Naive thymus-derived CD4-positive, alpha-beta T cell (primary cell): ENCODE results near the gene SPTBN5. TPM values are rescaled to one million over a fixed set of nuclear protein-coding genes. Genes with fewer than 3 reads are reported as not detected.

ENCODE experiments used
- ATAC-seq: fragments of 150-1000 bp; cut with Tn5 transposase; 2 replicates; pipeline ENCODE4 v1.10.0; 2021; ENCODE audit warnings: mild to moderate bottlenecking, moderate library complexity
- CTCF ChIA-PET: fragments of 350-600 bp; sonication (Branson Sonifier 250); formaldehyde crosslinking; loops from one replicate; lab custom pipeline; 2021; ENCODE audit warnings: antibody characterized with exemption; lab: Charles Lee
- POLR2A ChIA-PET: fragments of 350-600 bp; sonication (Branson Sonifier 250); formaldehyde crosslinking; loops from one replicate; lab custom pipeline; 2021; ENCODE audit warnings: antibody characterized with exemption, inconsistent platforms; lab: Charles Lee
- DNase-seq, 9 donors: peaks; one replicate each; pipeline versions ENCODE4 v3.0.0 to v3.0.0-alpha.2; 2020 to 2022; ENCODE audit warnings: mixed read lengths in 1 of 9
- H3K27ac ChIP-seq: one replicate; pipeline ENCODE4 v1.7.0; 2013; ENCODE audit warnings: mild to moderate bottlenecking, low read depth, low read length, moderate library complexity
- H3K27me3 ChIP-seq, 2 donors: one replicate each; pipeline ENCODE4 v1.7.0; 2013; ENCODE audit warnings: low read length in 2 of 2, mild to moderate bottlenecking in 2 of 2, moderate library complexity in 2 of 2; ENCODE audit not compliant: control insufficient read depth in 2 of 2, insufficient read depth in 2 of 2
- H3K36me3 ChIP-seq, 3 experiments: 1 replicate in 2 of 3; 2 replicates in 1 of 3; pipeline ENCODE4 v1.7.0; 2013; ENCODE audit warnings: low read length in 3 of 3, mild to moderate bottlenecking in 3 of 3, moderate library complexity in 1 of 3; ENCODE audit not compliant: insufficient read depth in 3 of 3, control insufficient read depth in 2 of 3
- H3K4me1 ChIP-seq, 2 donors: one replicate each; pipeline ENCODE4 v1.7.0; 2013; ENCODE audit warnings: low read length in 2 of 2, mild to moderate bottlenecking in 2 of 2, moderate library complexity in 1 of 2; ENCODE audit not compliant: control insufficient read depth in 2 of 2, insufficient read depth in 2 of 2
- H3K4me3 ChIP-seq: 2 replicates; pipeline ENCODE4 v1.7.0; 2013; ENCODE audit warnings: mild to moderate bottlenecking, low read length
- H3K9me3 ChIP-seq, 3 experiments: 1 replicate in 2 of 3; 2 replicates in 1 of 3; pipeline ENCODE4 v1.7.0; 2013; ENCODE audit warnings: low read length in 3 of 3; ENCODE audit not compliant: control insufficient read depth in 2 of 3
- H3K27ac Mint-ChIP-seq, 9 donors: one replicate each; pipeline ENCODE4 v1.8.0; 2020 to 2022; ENCODE audit warnings: mixed read lengths in 9 of 9, mild to moderate bottlenecking in 8 of 9, moderate library complexity in 5 of 9, inconsistent platforms in 2 of 9
- H3K27me3 Mint-ChIP-seq, 5 donors: one replicate each; pipeline ENCODE4 v1.8.0; 2021 to 2022; ENCODE audit warnings: mixed read lengths in 5 of 5, mild to moderate bottlenecking in 1 of 5
- H3K36me3 Mint-ChIP-seq, 5 donors: one replicate each; pipeline ENCODE4 v1.8.0; 2020 to 2022; ENCODE audit warnings: mixed read lengths in 5 of 5, mild to moderate bottlenecking in 3 of 5, inconsistent platforms in 1 of 5
- H3K4me1 Mint-ChIP-seq, 7 donors: one replicate each; pipeline ENCODE4 v1.8.0; 2020 to 2022; ENCODE audit warnings: mixed read lengths in 7 of 7, mild to moderate bottlenecking in 3 of 7, inconsistent platforms in 1 of 7
- H3K4me3 Mint-ChIP-seq, 10 donors: one replicate each; pipeline ENCODE4 v1.8.0; 2020 to 2022; ENCODE audit warnings: mild to moderate bottlenecking in 10 of 10, mixed read lengths in 10 of 10, moderate library complexity in 6 of 10, inconsistent platforms in 2 of 10
- H3K9me3 Mint-ChIP-seq, 11 donors: one replicate each; pipeline ENCODE4 v1.8.0; 2020 to 2022; ENCODE audit warnings: mixed read lengths in 11 of 11, mild to moderate bottlenecking in 4 of 11, inconsistent platforms in 1 of 11, moderate library complexity in 1 of 11
- intact Hi-C, 2 donors: fragments of 100-400 bp; cut with micrococcal nuclease; formaldehyde crosslinking; loops; one replicate each; pipeline ENCODE4 v1.15.1; 2023
- polyA plus RNA-seq, 2 donors: library from polyadenylated mRNA; unstranded; fragments of 300-500 nt; fragmentation: Illumina TruSeq; gene quantifications; one replicate each; pipeline ENCODE4 v1.2.3, GENCODE V29; 2021
- total RNA-seq, 6 experiments: library from RNA in 5 of 6; stranded (reverse) in 5 of 6; gene quantifications; 1 replicate in 5 of 6; 2 replicates in 1 of 6; pipeline ENCODE4 v1.2.3 and lab custom pipeline; 2021 to 2026

SPTBN5 gene
- total and polyA plus RNA-seq, 7 experiments from 2014 or later, result 0.12 to 2.7 (median 1.7) TPM; not detected in 1

DNA sequence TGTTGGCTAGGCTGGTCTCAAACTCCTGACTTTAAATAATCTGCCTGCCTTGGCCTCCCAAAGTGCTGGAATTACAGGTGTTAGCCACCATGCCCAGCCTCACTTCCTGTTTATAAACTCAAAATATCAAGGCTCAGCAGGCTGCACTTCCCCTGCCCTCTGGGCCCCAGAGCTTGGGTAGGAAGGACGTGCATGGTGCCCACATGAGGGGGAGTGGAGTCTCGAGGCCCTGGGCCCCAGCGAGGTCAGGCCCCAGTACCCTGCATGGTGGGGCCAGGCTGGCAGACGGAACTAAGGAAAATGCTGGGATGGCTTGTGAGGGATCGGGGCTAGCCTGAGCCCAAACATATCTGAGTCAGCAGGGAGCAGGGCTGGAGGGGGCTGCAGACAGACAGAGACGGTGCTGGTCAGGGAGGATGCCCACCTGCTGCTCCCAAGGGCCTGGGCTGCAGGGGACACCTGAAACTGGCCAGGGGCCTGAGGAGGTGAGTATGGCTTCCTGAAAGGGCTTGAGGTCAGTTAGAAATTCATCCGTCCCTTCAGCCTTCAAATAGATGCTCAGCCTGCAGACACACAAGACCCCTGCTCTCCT, 5.1 kb downstream of the SPTBN5 start:
- H3K27ac Mint-ChIP-seq, result peak overlapping the region in 4 of 9 donors; percentile 8 to 65 (median 58)
- no peaks in the 10 kb centered on the region for H3K36me3 ChIP-seq
- no peaks in the 10 kb centered on the region for H3K9me3 ChIP-seq
- peaks cover 12 to 33% (median 19%) of the 10 kb centered on the region in 7 donors for H3K4me1 Mint-ChIP-seq
- no peaks in the 10 kb centered on the region for H3K36me3 Mint-ChIP-seq
- H3K4me3 ChIP-seq, result no peak overlapping the region
- intact Hi-C loops, result no loop called here
- no peaks in the 10 kb centered on the region for H3K9me3 Mint-ChIP-seq
- no peaks in the 10 kb centered on the region for H3K27me3 ChIP-seq
- no peak overlapping the region for H3K4me3 Mint-ChIP-seq
- H3K27ac ChIP-seq, result no peak overlapping the region
- CTCF ChIA-PET, result no interaction called here
- no peak for ATAC-seq
- POLR2A ChIA-PET, result interaction anchor here (1.1 kb wide), 1 partner anchor 61 kb away, joined by 3 read pairs; no protein-coding TSS in a partner anchor
- DNase-seq, result no peak
- no peaks in the 10 kb centered on the region for H3K27me3 Mint-ChIP-seq
- H3K4me1 ChIP-seq, result peaks cover 16 to 35% of the 10 kb centered on the region in 2 donors

DNA sequence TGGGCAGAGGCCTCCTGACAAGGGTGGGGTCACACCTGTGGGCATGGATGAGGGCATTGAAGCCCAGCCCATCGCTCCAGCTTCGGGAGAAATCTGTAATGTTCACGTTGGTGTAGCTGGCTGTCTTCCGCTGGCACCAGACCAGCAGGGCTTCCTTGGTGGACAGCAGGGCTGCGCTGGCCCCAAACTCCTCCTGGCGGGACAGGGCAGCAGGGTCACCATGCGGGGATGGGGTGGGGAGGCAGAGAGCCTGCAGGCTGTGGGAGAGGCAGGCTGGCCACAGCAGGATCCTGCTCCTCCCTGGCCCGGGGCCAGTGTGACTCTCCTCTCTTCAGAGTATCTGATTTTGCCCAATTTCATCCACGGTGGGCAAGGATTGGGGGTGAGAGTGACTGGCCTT, 6.0 kb downstream of the SPTBN5 start:
- Mint-ChIP-seq H3K9me3 (no peaks in the 10 kb centered on the region), H3K4me3 (no peak overlapping the region), H3K36me3 (no peaks in the 10 kb centered on the region), H3K27me3 (peaks cover 0 to 4% (median 0%) of the 10 kb centered on the region in 5 donors), H3K27ac (no peak overlapping the region), H3K4me1 (peaks cover 6 to 25% (median 16%) of the 10 kb centered on the region in 7 donors)
- Histone ChIP-seq H3K27me3 (no peaks in the 10 kb centered on the region), H3K4me1 (peaks cover 7 to 27% of the 10 kb centered on the region in 2 donors), H3K9me3 (no peaks in the 10 kb centered on the region), H3K27ac (no peak overlapping the region), H3K36me3 (no peaks in the 10 kb centered on the region), H3K4me3 (no peak overlapping the region)
- CTCF ChIA-PET, result no interaction called here
- intact Hi-C loops, result no loop called here
- DNase-seq (no peak), ATAC-seq (no peak)
- POLR2A ChIA-PET, result interaction anchor here (1.1 kb wide), 1 partner anchor 61 kb away, joined by 3 read pairs; no protein-coding TSS in a partner anchor

DNA sequence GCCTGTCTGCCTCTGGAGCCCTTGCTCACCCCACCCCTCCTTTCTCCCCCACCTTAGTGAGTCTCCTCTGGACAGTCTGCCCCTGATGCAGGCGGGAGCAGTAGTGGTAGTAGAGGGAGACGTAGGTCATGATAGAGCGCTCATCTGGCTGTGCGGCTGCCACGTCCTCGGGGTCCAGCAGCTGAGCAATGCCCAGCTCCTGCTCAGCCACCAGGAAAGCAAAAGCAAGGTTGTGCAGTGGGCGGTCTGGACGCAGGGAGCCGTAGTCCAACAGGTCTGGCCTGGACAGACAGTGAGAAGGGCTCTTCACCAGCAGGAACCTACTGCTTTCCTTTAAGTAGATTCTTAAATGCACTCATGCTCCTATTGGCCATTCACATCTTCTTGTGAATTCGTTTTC, 6.7 kb downstream of the SPTBN5 start:
- H3K4me1 Mint-ChIP-seq, result peaks cover 5 to 23% (median 11%) of the 10 kb centered on the region in 7 donors
- intact Hi-C loops, result no loop called here
- ATAC-seq, result no peak
- Histone ChIP-seq H3K4me1 (peaks cover under 1 to 23% of the 10 kb centered on the region in 2 donors), H3K4me3 (no peak overlapping the region), H3K9me3 (no peaks in the 10 kb centered on the region), H3K27me3 (no peaks in the 10 kb centered on the region), H3K36me3 (no peaks in the 10 kb centered on the region), H3K27ac (no peak overlapping the region)
- DNase-seq, result no peak
- peak overlapping the region in 2 of 10 donors; percentile 14 to 58 for H3K4me3 Mint-ChIP-seq
- peaks cover 0 to 9% (median 0%) of the 10 kb centered on the region in 5 donors for H3K27me3 Mint-ChIP-seq
- POLR2A ChIA-PET, result no interaction called here
- CTCF ChIA-PET, result no interaction called here
- H3K27ac Mint-ChIP-seq, result no peak overlapping the region
- no peaks in the 10 kb centered on the region for H3K36me3 Mint-ChIP-seq
- H3K9me3 Mint-ChIP-seq, result no peaks in the 10 kb centered on the region

DNA sequence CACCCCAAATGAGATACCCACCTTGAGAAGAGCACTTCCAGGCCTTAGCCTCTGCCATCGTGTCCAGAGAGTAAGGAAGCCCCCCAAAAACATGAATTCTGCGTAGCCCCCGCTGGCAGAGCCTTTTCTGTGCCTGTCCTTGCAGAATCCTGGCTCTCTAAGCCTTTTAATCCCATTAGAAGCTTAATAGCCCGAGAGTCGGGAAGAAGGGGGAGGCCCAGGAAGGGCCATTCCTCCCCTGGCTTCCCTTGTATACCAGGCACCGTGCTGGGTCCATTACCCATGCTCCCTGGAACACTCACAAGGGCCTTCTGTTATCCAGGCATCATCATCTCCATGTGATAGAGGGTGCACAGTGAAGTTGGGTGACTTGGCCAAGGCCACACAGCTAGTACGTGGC, 7.1 kb downstream of the SPTBN5 start:
- CTCF ChIA-PET, result no interaction called here
- H3K36me3 Mint-ChIP-seq, result no peaks in the 10 kb centered on the region
- H3K4me1 Mint-ChIP-seq, result peaks cover 5 to 22% (median 11%) of the 10 kb centered on the region in 7 donors
- ATAC-seq, result no peak
- no peaks in the 10 kb centered on the region for H3K36me3 ChIP-seq
- H3K4me1 ChIP-seq, result peaks cover 0 to 22% of the 10 kb centered on the region in 2 donors
- H3K9me3 ChIP-seq, result no peaks in the 10 kb centered on the region
- H3K27me3 ChIP-seq, result no peaks in the 10 kb centered on the region
- POLR2A ChIA-PET, result no interaction called here
- no peak overlapping the region for H3K4me3 ChIP-seq
- no peak overlapping the region for H3K4me3 Mint-ChIP-seq
- intact Hi-C loops, result no loop called here
- no peak overlapping the region for H3K27ac ChIP-seq
- H3K27me3 Mint-ChIP-seq, result peaks cover 0 to 9% (median 0%) of the 10 kb centered on the region in 5 donors
- no peak for DNase-seq
- H3K27ac Mint-ChIP-seq, result peak overlapping the region in 1 of 9 donors; percentile 9
- no peaks in the 10 kb centered on the region for H3K9me3 Mint-ChIP-seq

DNA sequence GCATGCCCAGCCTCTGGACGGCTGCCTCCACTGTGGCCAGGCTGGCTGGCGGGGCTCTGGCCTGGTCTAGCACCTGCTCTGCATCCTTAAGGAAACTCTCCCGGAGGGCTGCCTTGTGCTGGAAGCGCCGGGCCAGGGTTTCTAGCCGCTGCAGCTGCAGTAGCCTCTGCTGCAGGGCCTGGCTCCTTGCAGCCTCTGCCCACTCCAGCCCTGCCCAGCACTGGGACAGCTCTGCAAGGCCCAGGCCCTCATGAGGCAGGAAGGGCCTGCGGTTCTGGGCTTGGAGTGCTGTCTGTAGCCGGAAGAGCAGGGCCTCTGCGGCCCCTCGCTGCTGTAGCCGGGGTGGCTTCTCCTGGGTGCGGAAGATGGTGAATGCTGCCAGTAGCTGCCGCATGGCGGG, 8.0 kb downstream of the SPTBN5 start:
- Mint-ChIP-seq H3K27me3 (peaks cover 6 to 15% (median 7%) of the 10 kb centered on the region in 5 donors), H3K36me3 (no peaks in the 10 kb centered on the region), H3K9me3 (no peaks in the 10 kb centered on the region), H3K4me1 (peaks cover 11 to 27% (median 15%) of the 10 kb centered on the region in 7 donors), H3K27ac (no peak overlapping the region), H3K4me3 (no peak overlapping the region)
- ATAC-seq (no peak), DNase-seq (no peak)
- no peaks in the 10 kb centered on the region for H3K9me3 ChIP-seq
- H3K4me3 ChIP-seq, result no peak overlapping the region
- peaks cover 0 to 22% of the 10 kb centered on the region in 2 donors for H3K4me1 ChIP-seq
- ChIA-PET POLR2A (no interaction called here), CTCF (no interaction called here)
- intact Hi-C loops, result no loop called here
- H3K27ac ChIP-seq, result no peak overlapping the region
- no peaks in the 10 kb centered on the region for H3K27me3 ChIP-seq
- H3K36me3 ChIP-seq, result no peaks in the 10 kb centered on the region

DNA sequence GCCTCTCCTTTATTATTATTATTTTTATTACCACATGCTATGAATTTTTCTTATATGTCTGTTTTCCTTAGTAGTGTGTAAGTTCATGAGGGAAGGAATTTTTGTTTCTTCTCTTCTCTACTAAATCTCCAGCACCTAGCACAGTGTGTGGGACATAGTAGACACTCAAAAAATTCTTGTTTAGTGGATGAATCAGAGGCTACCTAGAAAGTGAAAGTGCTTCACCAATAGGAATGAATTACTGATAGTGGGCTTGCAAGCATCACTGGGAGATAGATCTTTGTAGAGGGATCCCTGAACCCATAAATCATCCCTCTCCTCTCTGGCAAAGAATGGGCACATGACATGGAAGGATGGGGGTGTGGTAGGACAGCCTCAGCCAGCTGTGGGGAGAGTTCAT, 8.5 kb downstream of the SPTBN5 start:
- Histone ChIP-seq H3K27me3 (no peaks in the 10 kb centered on the region), H3K4me1 (peaks cover 0 to 22% of the 10 kb centered on the region in 2 donors), H3K4me3 (no peak overlapping the region), H3K27ac (no peak overlapping the region), H3K36me3 (no peaks in the 10 kb centered on the region), H3K9me3 (no peaks in the 10 kb centered on the region)
- POLR2A ChIA-PET, result no interaction called here
- DNase-seq, result no peak
- H3K4me3 Mint-ChIP-seq, result no peak overlapping the region
- peak overlapping the region in 1 of 9 donors; percentile 29 for H3K27ac Mint-ChIP-seq
- H3K36me3 Mint-ChIP-seq, result no peaks in the 10 kb centered on the region
- no peaks in the 10 kb centered on the region for H3K9me3 Mint-ChIP-seq
- ATAC-seq, result no peak
- H3K27me3 Mint-ChIP-seq, result peaks cover 6 to 20% (median 10%) of the 10 kb centered on the region in 5 donors
- CTCF ChIA-PET, result interaction anchor here (1.0 kb wide), 1 partner anchor 112 kb away, joined by 4 read pairs; no protein-coding TSS in a partner anchor
- intact Hi-C loops, result no loop called here
- H3K4me1 Mint-ChIP-seq, result peaks cover 11 to 27% (median 15%) of the 10 kb centered on the region in 7 donors

DNA sequence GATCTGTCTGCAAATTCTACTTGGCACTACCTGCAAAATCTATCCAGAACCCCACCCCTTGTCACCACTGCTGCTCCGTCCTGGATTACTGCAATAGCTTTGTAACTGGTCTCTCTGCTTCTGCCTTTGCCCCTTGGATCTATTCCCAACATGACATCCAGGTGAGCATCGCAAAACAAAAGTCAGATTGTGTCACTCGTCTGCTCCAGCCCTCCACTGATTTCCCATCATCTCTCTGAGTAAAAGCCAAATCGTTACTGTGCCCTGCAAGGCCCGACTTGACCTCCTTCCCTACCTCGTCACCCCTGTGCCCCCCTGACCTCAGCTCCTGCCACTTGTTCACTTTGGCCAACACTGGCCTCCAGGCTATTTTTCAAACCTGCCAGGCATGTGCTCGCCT, 9.4 kb downstream of the SPTBN5 start:
- Histone ChIP-seq H3K9me3 (no peaks in the 10 kb centered on the region), H3K27ac (no peak overlapping the region), H3K4me3 (no peak overlapping the region), H3K36me3 (no peaks in the 10 kb centered on the region), H3K27me3 (no peaks in the 10 kb centered on the region), H3K4me1 (peaks cover 0 to 21% of the 10 kb centered on the region in 2 donors)
- ATAC-seq (no peak), DNase-seq (no peak)
- intact Hi-C loops, result no loop called here
- Mint-ChIP-seq H3K9me3 (no peaks in the 10 kb centered on the region), H3K4me3 (peak overlapping the region in 2 of 10 donors; percentile 5 to 7), H3K27me3 (peaks cover 6 to 20% (median 10%) of the 10 kb centered on the region in 5 donors), H3K27ac (peak overlapping the region in 1 of 9 donors; percentile 42), H3K4me1 (peaks cover 11 to 26% (median 15%) of the 10 kb centered on the region in 7 donors), H3K36me3 (no peaks in the 10 kb centered on the region)
- ChIA-PET CTCF (interaction anchor here (1.0 kb wide), 1 partner anchor 111 kb away, joined by 4 read pairs; no protein-coding TSS in a partner anchor), POLR2A (no interaction called here)
